Dendritic cell treated with granulocyte-macrophage colony-stimulating factor and Interleukin-4, amounts not matched to agents 40 ng/mL and 50 ng/mL, for 4 days (primary cell): ENCODE results near the gene SKOR1.
A peak's percentile ranks its signal among the peaks of the same experiment; 100 is the strongest.

Source experiments
- H3K27ac Mint-ChIP-seq: one replicate; pipeline ENCODE4 v1.8.0; 2022; ENCODE audit warnings: mild to moderate bottlenecking, mixed read lengths
- H3K27me3 Mint-ChIP-seq: one replicate; pipeline ENCODE4 v1.8.0; 2022; ENCODE audit warnings: mild to moderate bottlenecking, mixed read lengths
- H3K36me3 Mint-ChIP-seq: one replicate; pipeline ENCODE4 v1.8.0; 2022; ENCODE audit warnings: low read depth, mixed read lengths
- H3K4me1 Mint-ChIP-seq: one replicate; pipeline ENCODE4 v1.8.0; 2022; ENCODE audit warnings: low read depth, mixed read lengths
- H3K4me3 Mint-ChIP-seq: one replicate; pipeline ENCODE4 v1.8.0; 2022; ENCODE audit warnings: mild to moderate bottlenecking, moderate library complexity, mixed read lengths
- H3K9me3 Mint-ChIP-seq: one replicate; pipeline ENCODE4 v1.8.0; 2022; ENCODE audit warnings: mixed read lengths
- intact Hi-C: fragments of 100-400 bp; cut with micrococcal nuclease; formaldehyde crosslinking; loops from one replicate; pipeline ENCODE4 v1.15.0; 2022

The SKOR1 gene

DNA sequence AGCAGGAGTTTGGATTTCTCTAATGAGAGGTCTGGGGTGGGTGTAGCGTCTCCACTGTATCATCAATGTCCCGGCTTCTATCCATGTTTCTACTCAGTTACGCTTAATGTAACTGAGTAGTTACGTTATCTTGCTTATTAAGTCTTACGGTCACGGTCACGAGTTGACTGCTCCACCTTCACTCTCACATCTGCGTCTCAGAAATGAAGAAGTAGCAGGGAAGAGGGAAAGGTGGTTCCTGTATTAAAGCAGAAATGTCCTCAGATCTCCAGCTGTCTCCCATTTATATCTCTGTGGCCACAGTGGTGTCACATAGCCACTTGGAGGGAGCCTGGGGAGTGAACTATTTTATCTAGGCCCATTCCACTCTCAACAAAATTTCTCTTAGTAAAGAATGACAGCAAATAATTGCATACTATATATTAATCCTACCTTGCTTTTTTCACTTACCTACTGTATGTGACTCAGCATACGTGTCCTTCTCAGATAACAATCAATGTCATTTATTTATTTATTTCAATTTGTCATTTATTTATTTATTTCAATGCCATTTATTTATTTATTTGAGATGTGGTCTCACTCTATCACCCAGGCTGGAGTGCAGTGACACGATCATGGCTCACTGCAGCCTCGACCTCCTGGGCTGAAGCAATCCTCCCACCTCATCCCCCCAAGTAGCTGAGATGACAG lies 54.3 kb downstream of the SKOR1 start:
- Mint-ChIP-seq H3K4me1 (peaks cover 57% of the 10 kb centered on the region), H3K27ac (peak overlapping the region; percentile 88), H3K9me3 (no peaks in the 10 kb centered on the region), H3K4me3 (no peak overlapping the region), H3K36me3 (no peaks in the 10 kb centered on the region), H3K27me3 (no peaks in the 10 kb centered on the region)
- intact Hi-C loops: loop anchor here (5.0 kb wide), 1 partner anchor 173 kb away; the partner anchor contains the start of gene PIAS1

DNA sequence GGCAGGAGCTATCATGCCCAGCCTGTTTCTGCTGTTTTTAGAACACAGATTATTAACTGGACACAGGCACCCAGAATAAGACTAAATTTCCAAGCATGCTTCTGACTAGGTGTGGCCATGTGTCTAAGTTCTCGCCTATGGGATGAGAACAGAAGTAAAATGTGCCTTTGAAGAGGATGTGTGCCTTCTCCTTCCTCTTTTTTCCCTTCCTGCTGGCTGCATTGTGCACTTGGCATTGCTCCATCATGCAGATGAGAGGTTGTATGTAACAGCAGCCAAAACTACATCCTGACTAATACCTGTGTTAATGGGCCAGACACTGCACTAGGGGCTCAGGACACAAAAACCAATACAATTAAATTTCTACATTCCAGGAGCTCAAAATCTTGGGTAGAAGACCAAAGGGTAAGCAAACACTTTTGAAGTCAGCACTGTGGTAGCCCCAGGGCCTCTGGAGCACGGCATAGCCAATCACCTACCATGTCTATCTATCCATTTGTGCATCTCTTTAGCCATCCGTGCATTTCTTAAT lies 55.4 kb downstream of the SKOR1 start:
- peaks cover 69% of the 10 kb centered on the region for H3K4me1 Mint-ChIP-seq

DNA sequence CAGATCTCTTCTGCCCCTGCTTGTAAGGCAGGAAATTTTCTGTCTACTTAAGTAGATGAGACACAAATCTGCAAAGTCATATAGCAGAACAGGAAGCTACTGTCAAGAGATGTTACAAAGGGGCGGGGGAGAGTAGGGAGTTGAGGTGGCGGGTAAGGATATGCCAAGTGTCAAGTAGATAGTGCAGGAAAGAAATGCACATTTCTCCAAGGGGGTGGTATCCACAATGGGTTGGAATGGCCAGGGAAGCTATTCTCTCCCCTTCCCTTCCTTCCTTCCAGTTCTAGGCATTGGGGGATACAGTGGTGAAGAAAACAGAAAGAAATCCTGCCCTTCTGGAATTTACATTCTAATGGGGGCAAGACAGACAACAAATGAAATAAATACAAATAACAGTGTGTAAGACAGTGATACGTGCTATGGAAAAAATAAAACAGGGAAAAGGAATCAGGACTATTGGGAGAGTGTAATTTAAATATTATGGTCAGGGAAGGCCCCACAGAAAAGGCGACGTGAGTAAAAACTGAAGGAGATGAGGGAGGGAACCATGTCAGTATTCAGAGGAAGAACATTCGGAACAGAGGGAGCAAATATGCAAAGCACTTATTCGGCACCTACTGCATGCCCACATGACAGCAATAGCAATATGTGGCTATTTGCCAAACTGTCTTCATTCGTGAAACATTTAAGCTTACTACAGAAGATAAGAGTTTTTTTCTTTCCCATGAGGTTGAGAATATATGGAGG lies 57.4 kb downstream of the SKOR1 start:
- Mint-ChIP-seq H3K36me3 (no peaks in the 10 kb centered on the region), H3K27me3 (no peaks in the 10 kb centered on the region)
- intact Hi-C loops: loop anchor here (5.0 kb wide), 1 partner anchor 170 kb away; the partner anchor contains the start of gene PIAS1

More for the DNA sequence above, 55.4 kb downstream of the SKOR1 start:
- Mint-ChIP-seq H3K9me3 (no peaks in the 10 kb centered on the region), H3K27me3 (no peaks in the 10 kb centered on the region), H3K4me3 (no peak overlapping the region), H3K36me3 (no peaks in the 10 kb centered on the region), H3K27ac (peak overlapping the region; percentile 88)
- intact Hi-C loops: loop anchor here (5.0 kb wide), 1 partner anchor 172 kb away; the partner anchor contains the start of gene PIAS1

DNA sequence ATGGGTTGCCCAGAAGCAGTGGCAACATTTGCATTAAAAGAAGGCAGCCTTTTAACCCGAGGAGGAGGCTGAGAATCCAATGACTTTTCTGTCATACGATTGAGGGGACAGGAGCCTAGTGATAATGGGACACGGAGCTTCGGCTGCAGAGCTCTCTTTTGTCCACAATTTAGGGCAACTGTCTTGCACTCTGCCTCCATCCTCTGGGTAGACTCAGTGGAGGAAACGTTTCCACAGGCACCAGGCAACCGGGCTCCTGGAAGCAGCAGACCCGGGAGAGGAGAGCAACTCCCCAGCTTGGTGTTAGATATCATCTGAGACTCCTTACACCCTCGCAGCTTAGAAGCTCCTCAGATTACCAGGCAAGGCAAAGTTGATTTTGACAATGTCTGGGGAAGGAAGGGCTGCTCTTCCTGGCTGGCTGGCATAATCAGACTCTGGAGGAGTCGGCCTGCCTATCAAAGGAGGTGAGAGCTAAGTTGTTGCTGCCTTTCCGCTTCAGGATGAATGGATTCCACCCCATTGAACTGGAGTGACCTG lies 58.0 kb downstream of the SKOR1 start:
- Mint-ChIP-seq H3K4me1 (peaks cover 77% of the 10 kb centered on the region), H3K4me3 (no peak overlapping the region), H3K27ac (peak overlapping the region; percentile 88), H3K9me3 (no peaks in the 10 kb centered on the region), H3K27me3 (no peaks in the 10 kb centered on the region), H3K36me3 (no peaks in the 10 kb centered on the region)
- intact Hi-C loops: loop anchor here (5.0 kb wide), 1 partner anchor 169 kb away; the partner anchor contains the start of gene PIAS1

More for the DNA sequence above, 57.4 kb downstream of the SKOR1 start:
- peak overlapping the region; percentile 88 for H3K27ac Mint-ChIP-seq
- peaks cover 70% of the 10 kb centered on the region for H3K4me1 Mint-ChIP-seq
- no peak overlapping the region for H3K4me3 Mint-ChIP-seq
- no peaks in the 10 kb centered on the region for H3K9me3 Mint-ChIP-seq

DNA sequence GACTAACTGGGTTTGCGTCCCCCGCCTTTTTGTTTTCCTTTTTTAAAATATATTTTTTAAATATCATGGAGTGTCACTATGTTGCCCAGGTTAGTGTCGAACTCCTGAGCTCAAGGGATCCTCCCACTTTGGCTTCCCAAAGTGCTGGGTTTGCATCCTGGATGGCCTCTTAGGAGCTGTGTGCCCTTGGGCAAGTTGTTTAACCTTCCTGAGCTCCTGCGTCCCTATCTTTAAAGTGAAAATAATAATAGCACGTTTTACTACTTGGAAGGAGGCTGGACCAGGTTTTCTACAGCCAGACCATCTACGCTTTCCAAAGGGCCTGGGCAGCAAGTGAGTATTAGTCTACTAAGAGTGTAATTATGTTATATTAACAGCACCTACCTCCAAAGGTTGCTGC lies 58.7 kb downstream of the SKOR1 start:
- Mint-ChIP-seq H3K4me3 (no peak overlapping the region), H3K27me3 (no peaks in the 10 kb centered on the region), H3K4me1 (peaks cover 77% of the 10 kb centered on the region), H3K36me3 (no peaks in the 10 kb centered on the region), H3K27ac (peak overlapping the region; percentile 88), H3K9me3 (no peaks in the 10 kb centered on the region)
- intact Hi-C loops: loop anchor here (5.0 kb wide), 1 partner anchor 168 kb away; the partner anchor contains the start of gene PIAS1
